DND-41 (cell line): Measurements from ENCODE around the gene UBL3.

Experiments used
- ATAC-seq: fragments of 200-7000 bp; cut with Tn5 transposase; 3 replicates; pipeline ENCODE4 v1.9.1; 2021; ENCODE audit warnings: low read depth; ENCODE audit not compliant: insufficient read depth
- DNase-seq: peaks from one replicate; pipeline ENCODE4 v3.0.0-alpha.2; 2020
- H2AFZ ChIP-seq: 2 replicates; pipeline ENCODE4 v1.6.0; 2012; ENCODE audit warnings: low read depth, low read length
- H3K27ac ChIP-seq: 2 replicates; pipeline ENCODE4 v1.5.1; 2012; ENCODE audit warnings: low read length, inconsistent platforms
- H3K27me3 ChIP-seq: fragments of 200-600 bp; sonication (generic); 2 replicates; pipeline ENCODE4 v1.6.0; 2012; ENCODE audit warnings: low read length, mild to moderate bottlenecking, inconsistent platforms; ENCODE audit not compliant: insufficient read depth, poor library complexity
- H3K36me3 ChIP-seq: 2 replicates; pipeline ENCODE4 v1.5.1; 2012; ENCODE audit warnings: low read length, inconsistent platforms; ENCODE audit not compliant: insufficient read depth
- H3K4me1 ChIP-seq: 2 replicates; pipeline ENCODE4 v1.5.1; 2012; ENCODE audit warnings: mild to moderate bottlenecking, low read length; ENCODE audit not compliant: insufficient read depth
- H3K4me2 ChIP-seq: 2 replicates; pipeline ENCODE4 v1.6.0; 2012; ENCODE audit warnings: mild to moderate bottlenecking, moderate library complexity, low read length, inconsistent platforms; ENCODE audit not compliant: insufficient read depth
- H3K4me3 ChIP-seq, 2 experiments: fragments of 200-600 bp in 1 of 2; shearing (Covaris generic) in 1 of 2; 2 replicates each; pipeline ENCODE4 v1.5.1; 2012 to 2016; ENCODE audit warnings: inconsistent platforms in 2 of 2, low read length in 2 of 2, mild to moderate bottlenecking in 2 of 2, low read depth in 1 of 2, moderate library complexity in 1 of 2
- H3K79me2 ChIP-seq: 2 replicates; pipeline ENCODE4 v1.6.0; 2012; ENCODE audit warnings: low read length, inconsistent platforms; ENCODE audit not compliant: insufficient read depth
- H3K9ac ChIP-seq: 2 replicates; pipeline ENCODE4 v1.6.0; 2012; ENCODE audit warnings: low read depth, mild to moderate bottlenecking, inconsistent platforms, low read length, moderate library complexity
- H3K9me3 ChIP-seq: 2 replicates; pipeline ENCODE4 v1.5.1; 2012; ENCODE audit warnings: low read length, moderate library complexity, mild to moderate bottlenecking, inconsistent platforms; ENCODE audit not compliant: insufficient read depth, severe bottlenecking
- H4K20me1 ChIP-seq: 2 replicates; pipeline ENCODE4 v1.6.0; 2012; ENCODE audit warnings: low read length; ENCODE audit not compliant: insufficient read depth
- CTCF ChIP-seq: IDR thresholded peaks from 2 replicates; pipeline ENCODE4 v1.5.1; 2012; ENCODE audit warnings: borderline replicate concordance, low read length, moderate library complexity, mild to moderate bottlenecking; ENCODE audit not compliant: poor library complexity, severe bottlenecking; ENCODE audit errors: extremely low read depth
- EZH2 ChIP-seq: IDR thresholded peaks from 3 replicates; pipeline ENCODE4 v1.6.1; 2012; ENCODE audit warnings: borderline replicate concordance, low read depth, mild to moderate bottlenecking, moderate library complexity, low read length, inconsistent platforms; ENCODE audit not compliant: severe bottlenecking

Gene UBL3

GRCh38 chr13:29749401-29750182 lies 100.8 kb downstream of the UBL3 start:
- Histone ChIP-seq H3K27ac (no peak overlapping the region), H3K36me3 (no peaks in the 10 kb centered on the region), H2AFZ (no peak overlapping the region), H3K9me3 (no peaks in the 10 kb centered on the region), H3K9ac (no peak overlapping the region), H3K79me2 (no peaks in the 10 kb centered on the region), H3K4me3 (no peak overlapping the region), H3K4me1 (no peaks in the 10 kb centered on the region), H3K4me2 (no peak overlapping the region), H4K20me1 (no peaks in the 10 kb centered on the region), H3K27me3 (peaks cover 13% of the 10 kb centered on the region)
- ATAC-seq (no peak), DNase-seq (no peak)
- TF ChIP-seq CTCF, result no peak
- no peak for TF ChIP-seq EZH2

GRCh38 chr13:29748097-29748496 lies 102.3 kb downstream of the UBL3 start:
- TF ChIP-seq EZH2, result no peak
- no peak for TF ChIP-seq CTCF
- Histone ChIP-seq H3K9me3 (no peaks in the 10 kb centered on the region), H2AFZ (no peak overlapping the region), H3K4me2 (no peak overlapping the region), H3K27ac (no peak overlapping the region), H4K20me1 (no peaks in the 10 kb centered on the region), H3K9ac (no peak overlapping the region), H3K4me3 (no peak overlapping the region), H3K27me3 (peaks cover 13% of the 10 kb centered on the region), H3K4me1 (no peaks in the 10 kb centered on the region), H3K36me3 (no peaks in the 10 kb centered on the region), H3K79me2 (no peaks in the 10 kb centered on the region)
- DNase-seq (no peak), ATAC-seq (no peak)

- no peaks in the 10 kb centered on the region for H3K4me1 ChIP-seq
- no peak overlapping the region for H3K4me3 ChIP-seq
- no peak overlapping the region for H3K9ac ChIP-seq
- H3K9me3 ChIP-seq, result no peaks in the 10 kb centered on the region
- no peak overlapping the region for H2AFZ ChIP-seq
- no peaks in the 10 kb centered on the region for H3K36me3 ChIP-seq
- no peak for TF ChIP-seq EZH2
- no peak for TF ChIP-seq CTCF
- ATAC-seq (no peak), DNase-seq (no peak)
- peaks cover 10% of the 10 kb centered on the region for H3K27me3 ChIP-seq
- no peak overlapping the region for H3K27ac ChIP-seq
- H4K20me1 ChIP-seq, result no peaks in the 10 kb centered on the region
- H3K4me2 ChIP-seq, result no peak overlapping the region
- no peaks in the 10 kb centered on the region for H3K79me2 ChIP-seq
These were observed 104.2 kb downstream of the UBL3 start for GRCh38 chr13:29746148-29746677.
